Activated CD4-positive, alpha-beta T cell treated with anti-CD3 and anti-CD28 coated beads for 1 hour (primary cell): Measurements from ENCODE around the gene KRTAP7-1.

Experiments used
- DNase-seq: peaks from one replicate; pipeline ENCODE4 v3.0.0-alpha.2; 2020

KRTAP7-1 gene

DNA sequence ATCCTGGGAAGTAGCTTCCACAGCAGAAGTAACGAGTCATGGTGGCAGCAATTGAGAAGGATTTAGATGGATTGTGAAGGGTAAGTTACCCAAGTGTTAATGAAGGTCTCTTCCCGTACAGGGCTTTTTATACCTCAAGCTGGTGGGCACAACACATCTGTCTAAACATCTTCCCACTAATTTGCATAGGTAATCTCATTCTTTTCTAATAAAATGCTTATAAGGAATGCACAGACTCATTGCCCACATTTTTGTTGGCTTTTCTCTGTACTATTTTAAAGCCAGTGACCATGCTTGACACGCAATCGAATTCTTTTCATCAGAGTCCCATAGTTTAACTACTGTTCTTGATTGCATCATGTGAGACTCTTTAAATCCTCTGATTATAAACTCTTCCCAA lies at the start of gene KRTAP7-1:
KRTAP7-1 (minus strand) TSS at position 101 of the 400 bp plus-strand sequence; CDS start at position 40, 61 bp downstream.
- no peak for DNase-seq

DNA sequence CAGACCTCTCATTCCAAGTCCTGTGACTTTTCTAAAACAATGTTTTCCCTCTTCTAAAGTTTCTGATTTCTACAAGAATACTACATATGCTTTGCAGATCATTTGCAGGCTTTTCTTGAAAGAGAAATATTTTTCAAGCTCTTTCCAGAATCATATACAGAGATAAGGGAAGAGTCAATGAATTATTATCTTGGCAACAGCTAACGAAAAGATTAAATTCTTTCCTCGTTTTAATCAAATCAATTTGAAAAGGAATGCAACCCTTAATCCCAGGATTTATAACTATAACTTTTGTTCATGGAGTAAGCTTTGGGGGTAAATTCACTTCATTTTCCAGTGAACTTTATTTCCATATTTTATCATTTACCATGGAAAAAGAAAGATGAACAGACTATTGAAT lies 45.0 kb upstream of the KRTAP7-1 start:
- DNase-seq: no peak

DNA sequence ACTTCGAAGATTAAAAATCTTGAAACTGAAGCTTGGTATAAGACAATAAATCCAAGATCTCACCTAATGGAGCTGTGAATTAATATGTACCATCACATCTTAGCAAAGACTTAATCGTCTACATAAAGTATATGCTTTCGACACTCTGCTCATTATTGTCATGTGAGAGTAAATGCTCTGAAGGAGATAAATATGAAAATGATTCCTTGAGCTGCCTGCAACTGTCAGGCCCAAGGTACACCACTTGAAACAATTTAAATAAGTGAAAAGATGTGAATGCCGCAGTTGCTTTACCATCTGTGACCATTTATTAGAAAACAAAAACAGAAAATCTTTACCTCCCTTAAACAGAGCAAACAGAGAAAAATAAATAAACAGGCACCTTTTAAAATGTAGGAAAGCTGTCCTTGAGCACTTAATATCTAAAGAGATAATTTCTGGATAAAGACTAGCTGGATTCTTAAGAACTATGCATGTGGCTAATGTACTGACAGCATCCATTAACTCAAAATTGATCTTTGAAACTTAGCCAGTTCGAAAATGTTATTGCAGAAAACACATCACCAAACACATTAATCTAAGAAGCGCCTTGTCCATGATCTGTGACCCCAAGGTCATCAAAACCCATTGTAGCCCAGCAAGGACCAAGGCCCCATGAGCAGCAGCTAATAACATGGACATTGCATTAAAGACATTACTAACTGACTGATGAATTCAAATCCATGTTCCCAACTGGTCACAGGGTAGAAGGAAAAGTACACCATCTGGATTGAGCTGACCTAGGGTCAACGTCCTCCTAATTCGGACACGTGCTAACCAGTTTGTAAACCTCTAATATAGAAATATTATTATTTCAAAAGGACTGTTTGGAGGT lies 18.3 kb upstream of the KRTAP7-1 start:
- no peak for DNase-seq

- no peak for DNase-seq
Observed at GRCh38 chr21:30842990-30843389, 13.4 kb upstream of the KRTAP7-1 start.

DNA sequence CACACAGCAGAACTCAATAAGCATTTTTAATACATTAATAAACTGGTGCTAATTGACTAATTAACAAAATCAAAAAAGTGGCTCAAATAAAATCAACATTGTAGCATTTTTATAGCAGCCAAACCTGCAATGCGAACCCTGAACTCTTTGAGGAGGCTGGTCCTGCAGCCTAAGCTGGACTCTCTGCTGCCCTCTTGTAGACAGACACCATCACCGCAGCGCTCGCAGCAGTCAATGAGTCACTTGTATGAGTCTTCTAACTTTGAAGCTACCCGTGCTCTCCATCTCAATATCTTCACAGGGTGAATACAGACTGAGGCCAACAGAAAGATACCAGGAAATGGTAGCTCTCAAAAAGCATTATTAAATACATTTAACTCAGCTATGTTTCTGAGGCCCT lies 9.7 kb upstream of the KRTAP7-1 start:
- DNase-seq: no peak

DNA sequence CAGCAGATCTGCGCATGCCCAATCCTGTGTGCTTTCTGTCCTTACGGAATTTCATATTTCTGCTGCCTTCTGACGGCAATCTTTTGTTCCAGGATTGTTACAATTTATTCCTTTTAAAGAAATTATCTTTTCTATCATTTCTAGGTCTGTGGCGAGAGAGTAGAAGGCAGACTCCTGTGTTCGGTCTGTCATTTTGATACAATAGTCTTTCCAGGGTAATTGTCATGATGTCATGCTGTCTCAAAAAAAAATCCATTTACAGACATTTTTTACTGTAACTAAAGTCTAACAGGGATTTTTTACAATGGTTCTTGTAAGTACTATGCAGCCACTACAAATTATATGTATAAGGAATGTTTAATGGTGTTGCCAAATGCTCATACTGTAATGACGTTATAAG lies 9.0 kb upstream of the KRTAP7-1 start:
- DNase-seq: no peak

DNA sequence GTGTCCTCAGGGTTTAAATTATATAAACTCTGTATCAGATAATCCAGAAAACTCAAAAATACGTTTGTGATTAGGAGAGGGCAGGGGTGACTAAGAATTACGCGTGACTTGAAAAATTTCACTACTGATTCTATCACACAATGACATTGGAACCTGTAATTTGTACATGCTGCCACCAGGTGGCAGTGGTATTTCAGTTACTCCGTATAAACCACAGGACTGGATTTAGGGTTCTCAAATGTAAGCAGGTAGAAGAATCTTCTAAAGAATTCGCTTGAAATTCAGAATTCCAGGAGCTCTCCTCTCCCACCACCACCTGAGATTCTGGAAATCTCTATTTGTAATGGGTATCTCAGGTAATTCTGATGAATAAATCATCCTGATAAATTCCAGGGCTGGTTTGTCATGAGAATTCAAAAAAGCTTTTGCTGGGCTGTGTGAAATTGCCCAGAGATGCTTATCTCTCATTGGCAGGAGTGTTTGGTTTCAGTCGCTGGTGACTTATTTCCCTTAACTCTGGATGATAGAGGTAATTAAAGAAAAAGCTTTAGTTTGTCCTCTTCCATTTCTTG lies 1.7 kb upstream of the KRTAP7-1 start:
- no peak for DNase-seq

DNA sequence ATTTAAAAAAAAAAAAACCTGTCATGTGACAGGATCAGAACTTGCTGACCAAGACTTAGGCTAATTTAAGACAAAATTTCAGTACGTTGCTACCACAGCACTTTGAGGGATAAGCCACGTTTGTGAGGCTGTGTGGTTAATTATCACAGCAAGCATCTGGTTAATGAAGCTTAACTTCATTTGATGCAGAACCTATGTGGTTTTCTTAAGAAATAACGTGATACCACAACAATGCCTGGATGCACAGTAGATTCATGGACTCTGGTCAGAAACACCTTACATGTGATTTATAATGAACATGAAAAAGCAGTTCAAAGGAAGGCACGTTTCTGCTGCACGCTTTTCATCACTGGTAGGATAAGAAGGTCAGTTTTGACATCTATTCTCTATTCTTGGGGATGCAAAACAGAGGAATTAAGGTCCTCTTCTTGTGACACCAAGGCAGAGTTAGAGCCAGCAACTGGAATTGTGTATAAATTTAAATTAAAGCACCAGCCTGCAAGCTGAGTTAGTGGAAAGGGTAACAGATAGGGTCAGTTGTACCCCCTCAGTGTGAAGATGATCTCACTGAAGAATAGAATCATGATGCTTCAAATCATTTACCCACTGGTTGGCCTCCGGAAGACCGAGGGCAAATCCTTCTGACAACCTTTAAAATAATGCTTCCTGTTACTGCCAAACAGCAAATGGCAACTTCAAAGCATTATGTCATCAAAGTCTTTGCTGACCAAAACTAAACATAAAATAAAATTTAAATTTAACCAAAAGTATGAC lies 10.5 kb downstream of the KRTAP7-1 start:
- no peak for DNase-seq

GRCh38 chr21:30813174-30813573 lies 16.4 kb downstream of the KRTAP7-1 start, which contains the start of gene KRTAP8-1:
Gene KRTAP8-1 (minus strand): TSS chr21:30813274. CDS start chr21:30813220, 54 bp downstream.
- no peak for DNase-seq

- no peak for DNase-seq
Observed at GRCh38 chr21:30800605-30801004, 29.0 kb downstream of the KRTAP7-1 start.

GRCh38 chr21:30793581-30794314 lies 35.8 kb downstream of the KRTAP7-1 start:
- DNase-seq: no peak

DNA sequence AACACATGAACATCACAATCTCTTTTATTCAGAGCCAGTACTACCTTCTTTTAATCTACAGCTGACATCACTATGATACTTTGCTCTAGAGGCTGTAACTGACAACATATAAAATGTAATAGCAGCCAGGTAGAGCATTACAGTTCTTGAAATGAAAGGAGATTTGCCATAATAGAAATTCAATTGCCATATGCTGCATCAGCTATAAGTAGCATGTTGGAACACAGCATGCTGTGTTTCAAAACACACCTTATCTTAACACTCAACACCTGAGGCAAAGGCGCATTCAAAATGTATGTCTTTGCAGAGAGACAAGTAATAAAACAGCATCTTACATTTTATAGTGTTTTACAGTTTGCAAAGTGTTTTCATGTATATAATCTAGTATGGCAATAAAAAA lies 50.3 kb downstream of the KRTAP7-1 start:
- DNase-seq: no peak
